Neuronal stem cell (in vitro differentiated cells): ENCODE results near the gene PKNOX1. TPM values are rescaled to one million over a fixed set of nuclear protein-coding genes. Genes with fewer than 3 reads are reported as not detected.
"Not testable (repeated sequence)": the region's sequence is repeated elsewhere in the genome, so short reads cannot be mapped to it uniquely, and the experiment has no call there.

Experiments
- DNase-seq: peaks from one replicate; pipeline ENCODE4 v3.0.0-alpha.2; 2013; ENCODE audit warnings: low spot score
- H2AFZ ChIP-seq: one replicate; pipeline ENCODE4 v1.6.1; 2013; ENCODE audit warnings: mild to moderate bottlenecking, low read length, inconsistent platforms
- H2AK5ac ChIP-seq: 2 replicates; pipeline ENCODE4 v1.6.1; 2013; ENCODE audit warnings: low read depth, mild to moderate bottlenecking, inconsistent platforms, low read length, moderate library complexity, mixed read lengths
- H2BK120ac ChIP-seq: 2 replicates; pipeline ENCODE4 v1.6.1; 2013; ENCODE audit warnings: low read depth, mild to moderate bottlenecking, inconsistent platforms, low read length, moderate library complexity, mixed read lengths
- H2BK12ac ChIP-seq: one replicate; pipeline ENCODE4 v1.6.1; 2013; ENCODE audit warnings: low read length, inconsistent platforms
- H2BK15ac ChIP-seq: 2 replicates; pipeline ENCODE4 v1.6.1; 2013; ENCODE audit warnings: mild to moderate bottlenecking, low read length, inconsistent platforms, mixed read lengths
- H2BK5ac ChIP-seq: one replicate; pipeline ENCODE4 v1.6.1; 2013; ENCODE audit warnings: inconsistent platforms, mild to moderate bottlenecking, low read length, moderate library complexity
- H3K14ac ChIP-seq: one replicate; pipeline ENCODE4 v1.6.1; 2013; ENCODE audit warnings: low read length, inconsistent platforms
- H3K18ac ChIP-seq: 2 replicates; pipeline ENCODE4 v1.6.1; 2013; ENCODE audit warnings: low read length, inconsistent platforms
- H3K23ac ChIP-seq: 2 replicates; pipeline ENCODE4 v1.6.1; 2013; ENCODE audit warnings: low read depth, mild to moderate bottlenecking, mixed read lengths, low read length, inconsistent platforms; ENCODE audit not compliant: poor library complexity
- H3K27ac ChIP-seq: replicated peaks from 3 replicates; pipeline ENCODE4 v1.5.1; 2013; ENCODE audit warnings: low read length, inconsistent platforms
- H3K27me3 ChIP-seq, 3 experiments: 2 replicates each; pipeline ENCODE4 v1.6.1; 2013; ENCODE audit warnings: low read length in 3 of 3, mild to moderate bottlenecking in 2 of 3, inconsistent platforms in 1 of 3, low read depth in 1 of 3, mixed read lengths in 1 of 3, moderate library complexity in 1 of 3; ENCODE audit not compliant: control insufficient read depth in 3 of 3, insufficient read depth in 3 of 3
- H3K36me3 ChIP-seq, 2 donors: replicated peaks in 1 of 2; 2 replicates each; pipeline ENCODE4 v1.6.1; 2013; ENCODE audit warnings: low read length in 2 of 2; ENCODE audit not compliant: control insufficient read depth in 2 of 2, insufficient read depth in 2 of 2
- H3K4ac ChIP-seq: 2 replicates; pipeline ENCODE4 v1.6.1; 2013; ENCODE audit warnings: inconsistent platforms, mild to moderate bottlenecking, low read length, moderate library complexity
- H3K4me1 ChIP-seq, 2 donors: 1 replicate in 1 of 2; 2 replicates in 1 of 2; pipeline ENCODE4 v1.6.1; 2013; ENCODE audit warnings: low read length in 2 of 2, low read depth in 1 of 2; ENCODE audit not compliant: control insufficient read depth in 2 of 2, insufficient read depth in 1 of 2
- H3K4me2 ChIP-seq: one replicate; pipeline ENCODE4 v1.6.1; 2013; ENCODE audit warnings: mild to moderate bottlenecking, low read length, inconsistent platforms; ENCODE audit not compliant: insufficient read depth, poor library complexity, severe bottlenecking
- H3K4me3 ChIP-seq, 2 donors: 2 replicates each; pipeline ENCODE4 v1.5.1; 2013; ENCODE audit warnings: low read length in 2 of 2, mild to moderate bottlenecking in 2 of 2, inconsistent platforms in 1 of 2, moderate library complexity in 1 of 2
- H3K79me1 ChIP-seq: one replicate; pipeline ENCODE4 v1.6.1; 2013; ENCODE audit warnings: low read depth, mild to moderate bottlenecking, inconsistent platforms, low read length, moderate library complexity
- H3K9ac ChIP-seq: one replicate; pipeline ENCODE4 v1.6.1; 2013; ENCODE audit warnings: mild to moderate bottlenecking, low read depth, low read length, inconsistent platforms; ENCODE audit not compliant: poor library complexity
- H3K9me3 ChIP-seq, 2 donors: replicated peaks in 1 of 2; 2 replicates each; pipeline versions ENCODE3 to v1.6.1; 2013; ENCODE audit warnings: low read length in 2 of 2, mild to moderate bottlenecking in 2 of 2, inconsistent platforms in 1 of 2, low read depth in 1 of 2, mixed read lengths in 1 of 2, moderate library complexity in 1 of 2; ENCODE audit not compliant: control insufficient read depth in 2 of 2, insufficient read depth in 1 of 2
- H4K8ac ChIP-seq: one replicate; pipeline ENCODE4 v1.6.1; 2013; ENCODE audit warnings: low read depth, mild to moderate bottlenecking, inconsistent platforms, low read length, moderate library complexity
- H4K91ac ChIP-seq: one replicate; pipeline ENCODE4 v1.6.1; 2013; ENCODE audit warnings: low read length, low read depth, mild to moderate bottlenecking, inconsistent platforms; ENCODE audit not compliant: poor library complexity
- WGBS, 2 donors: extraction: QIAGEN DNeasy Blood & Tissue Kit; methylation state at CpG; one replicate each; pipeline ENCODE4 v1.1.7; 2013; ENCODE audit warnings: missing lambda C conversion rate in 2 of 2, mixed read lengths in 1 of 2; ENCODE audit not compliant: insufficient read length in 2 of 2, insufficient replicate concordance in 1 of 2; ENCODE audit errors: extremely low coverage in 2 of 2; 5-methylcytosine and 5-hydroxymethylcytosine counted together
- small RNA-seq: library from polyadenylated mRNA; stranded (forward); fragments of <200 nt; extraction: miRNeasy Mini kit (QIAGEN cat#:217004); gene quantifications from one replicate; pipeline ENCODE3, GENCODE V24; 2013; ENCODE audit not compliant: insufficient read depth

PKNOX1 gene

DNA sequence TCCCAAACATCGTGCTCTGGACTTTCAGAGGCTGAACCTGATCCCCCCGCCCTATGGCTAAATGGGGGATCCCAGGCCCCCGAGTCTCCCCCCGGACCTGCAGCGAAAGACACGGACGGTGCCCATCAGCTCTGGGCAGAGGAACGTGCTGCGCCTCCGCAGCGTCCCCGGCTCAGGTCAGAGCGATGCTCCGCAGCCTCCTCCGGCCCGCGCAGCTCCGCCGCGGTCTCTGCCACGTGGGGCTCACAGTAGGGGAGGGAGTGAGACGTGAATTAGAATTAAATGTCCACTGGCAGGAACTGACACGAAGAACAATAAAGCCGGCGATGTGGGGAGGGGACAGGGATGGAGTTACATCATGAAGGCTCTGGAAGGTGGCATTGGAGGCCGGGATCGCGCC, 102.3 kb downstream of the PKNOX1 start:
- not testable (repeated sequence) for H4K8ac ChIP-seq, H2AK5ac ChIP-seq, H3K23ac ChIP-seq, H3K79me1 ChIP-seq, H3K9ac ChIP-seq, H3K4me3 ChIP-seq, H2BK12ac ChIP-seq, H2BK5ac ChIP-seq, H3K27me3 ChIP-seq, H3K4me1 ChIP-seq, H3K27ac ChIP-seq, H3K18ac ChIP-seq, H3K14ac ChIP-seq, DNase-seq, H3K36me3 ChIP-seq, H3K9me3 ChIP-seq, H4K91ac ChIP-seq, H2BK15ac ChIP-seq, H3K4ac ChIP-seq, H2BK120ac ChIP-seq
- WGBS, 2 donors: no CpG with 5 or more reads among the region's 28 CpGs
- Histone ChIP-seq H2AFZ (peak overlapping the region; percentile 56), H3K4me2 (peak overlapping the region; percentile 11)

DNA sequence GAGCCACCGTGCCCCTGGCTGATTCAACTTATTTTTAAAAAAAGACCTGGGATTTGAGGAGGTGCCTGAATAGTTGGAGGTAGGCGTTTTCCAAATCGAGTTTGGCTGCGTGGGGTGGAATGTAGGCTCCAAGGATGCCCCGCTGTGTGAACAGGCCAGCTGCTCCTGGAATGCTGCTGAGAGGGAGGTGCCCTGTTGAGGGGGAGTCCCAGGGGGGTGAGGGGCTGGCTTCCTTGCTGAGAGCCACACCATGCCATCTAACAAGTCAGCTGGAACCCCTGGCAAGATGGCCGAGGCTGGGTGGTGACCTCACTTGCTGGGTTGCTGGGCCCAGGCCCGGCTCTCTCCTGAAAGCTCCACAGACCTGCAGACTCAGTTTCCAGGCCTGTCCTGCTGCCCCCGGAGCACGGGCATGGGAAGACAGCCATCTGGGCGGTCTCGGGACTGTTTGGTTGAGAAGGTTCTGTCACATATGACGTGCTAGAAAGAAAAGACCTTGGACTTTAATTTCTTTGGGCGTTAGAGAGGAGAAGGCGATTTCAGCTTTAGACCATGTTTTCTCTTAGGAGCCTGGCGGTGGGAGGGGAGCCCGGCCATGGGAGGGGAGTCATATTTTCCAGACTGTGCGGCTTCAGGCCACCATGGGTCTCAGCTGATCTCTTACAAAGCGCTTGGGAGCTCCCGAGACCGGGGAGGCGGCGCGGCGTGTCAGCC, 108.4 kb downstream of the PKNOX1 start:
- not testable (repeated sequence) for H3K9me3 ChIP-seq, H3K27ac ChIP-seq, H4K8ac ChIP-seq, H3K36me3 ChIP-seq, H3K14ac ChIP-seq, H4K91ac ChIP-seq, H3K18ac ChIP-seq, H3K27me3 ChIP-seq, H2BK120ac ChIP-seq, H2AK5ac ChIP-seq, H2BK15ac ChIP-seq, H2AFZ ChIP-seq, H3K4ac ChIP-seq, H3K4me1 ChIP-seq, H3K4me2 ChIP-seq, H3K23ac ChIP-seq, H2BK12ac ChIP-seq, H2BK5ac ChIP-seq, H3K4me3 ChIP-seq, DNase-seq, H3K9ac ChIP-seq, H3K79me1 ChIP-seq
- WGBS, 2 donors: no CpG with 5 or more reads among the region's 24 CpGs

Small RNAs within 50 kb of the gene (small RNA-seq; reads per million reads assigned to genes)
- gene MIR5692B: not detected
